ENCODE measurements around the gene IFIT3.
A peak's percentile ranks its signal among the peaks of the same experiment; 100 is the strongest.
"Not testable (repeated sequence)": the region's sequence is repeated elsewhere in the genome, so short reads cannot be mapped to it uniquely, and the experiment has no call there.

The IFIT3 gene

GRCh38 chr10:89335226-89335625 is 7.4 kb downstream of the IFIT3 start:
- no peak for DNase-seq (ENCODE audit: low spot score)

DNA sequence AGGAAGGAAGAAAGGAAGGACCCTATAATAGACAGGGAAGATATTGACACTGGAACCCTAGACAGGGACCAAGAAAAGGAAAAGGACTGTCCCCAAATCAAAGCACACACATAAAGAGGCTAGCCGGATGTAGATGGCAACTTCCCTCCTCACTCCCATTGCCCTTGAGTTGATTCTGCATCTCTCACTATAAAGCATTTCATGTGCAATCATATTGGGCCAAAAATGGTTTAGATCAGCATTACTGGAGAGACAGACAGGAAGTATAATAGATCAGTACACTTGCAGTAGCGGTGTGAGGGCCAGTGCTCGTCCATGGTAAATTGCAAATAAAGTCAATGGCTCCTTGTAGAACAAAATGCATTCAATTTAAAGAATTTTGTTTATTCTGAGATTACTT is 8.4 kb downstream of the IFIT3 start:
- DNase-seq (ENCODE audit: low spot score) = no peak

DNA sequence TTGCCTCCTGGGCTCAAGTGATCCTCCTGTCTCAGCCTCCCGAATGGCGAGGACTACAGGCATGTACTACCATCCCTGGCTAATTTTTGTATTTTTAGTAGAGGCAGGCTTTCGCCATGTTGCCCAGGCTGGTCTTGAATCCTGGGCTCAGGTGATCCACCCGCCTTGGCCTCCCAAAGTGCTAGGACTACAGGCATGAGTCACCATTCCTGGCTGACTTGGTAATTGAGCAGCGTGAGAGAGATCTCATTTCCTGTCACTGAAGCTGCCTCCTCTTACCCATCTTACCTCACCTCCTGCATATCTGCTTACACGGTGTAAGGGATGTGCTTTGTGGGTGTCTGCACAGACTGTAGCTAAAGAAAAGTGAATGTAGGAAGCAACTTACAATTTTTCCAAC is 9.7 kb downstream of the IFIT3 start:
- no peak for DNase-seq (ENCODE audit: low spot score)

- DNase-seq (ENCODE audit: low spot score) = no peak
These were observed 10.9 kb downstream of the IFIT3 start for GRCh38 chr10:89338713-89339112.

GRCh38 chr10:89339875-89340274 is 12.1 kb downstream of the IFIT3 start:
- no peak for DNase-seq (ENCODE audit: low spot score)

- DNase-seq (ENCODE audit: low spot score) = no peak
These were observed 13.9 kb downstream of the IFIT3 start for GRCh38 chr10:89341649-89342048.

- DNase-seq (ENCODE audit: low spot score) = peak; percentile 98
These were observed 14.6 kb downstream of the IFIT3 start for GRCh38 chr10:89342206-89342958.

DNA sequence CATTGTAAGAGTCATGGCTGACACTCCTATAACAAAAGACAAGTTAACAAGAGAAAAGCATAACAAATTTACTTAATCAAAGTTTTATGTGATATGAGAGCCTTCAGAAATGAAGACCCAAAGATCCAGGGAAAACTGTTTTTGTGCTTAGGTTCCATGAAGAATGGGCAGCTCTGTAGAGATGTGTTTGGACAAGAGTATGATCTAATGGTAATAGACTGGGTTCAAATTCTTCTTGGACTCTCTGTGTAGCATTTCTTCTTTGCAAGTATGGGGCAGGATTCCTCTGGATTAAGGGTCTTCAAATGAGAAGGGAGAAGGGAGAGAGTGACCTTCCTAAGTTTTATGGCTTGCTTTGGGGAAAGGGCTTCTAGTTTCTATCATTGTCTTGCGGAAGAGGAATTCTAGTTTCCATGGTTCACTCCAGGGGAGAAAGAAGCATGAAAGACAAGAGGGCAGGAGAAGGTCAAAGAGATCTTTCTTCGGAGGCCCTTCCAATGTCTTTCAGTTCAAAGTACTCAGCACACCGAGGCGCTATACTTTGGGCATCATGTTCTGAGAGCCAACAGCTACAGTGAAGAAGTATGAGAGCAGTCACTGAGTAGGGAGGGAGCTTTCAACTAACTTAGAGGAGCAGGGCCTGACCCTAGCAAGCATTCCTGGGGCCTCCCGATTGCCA is 15.4 kb downstream of the IFIT3 start:
- no peak for DNase-seq (ENCODE audit: low spot score)

DNA sequence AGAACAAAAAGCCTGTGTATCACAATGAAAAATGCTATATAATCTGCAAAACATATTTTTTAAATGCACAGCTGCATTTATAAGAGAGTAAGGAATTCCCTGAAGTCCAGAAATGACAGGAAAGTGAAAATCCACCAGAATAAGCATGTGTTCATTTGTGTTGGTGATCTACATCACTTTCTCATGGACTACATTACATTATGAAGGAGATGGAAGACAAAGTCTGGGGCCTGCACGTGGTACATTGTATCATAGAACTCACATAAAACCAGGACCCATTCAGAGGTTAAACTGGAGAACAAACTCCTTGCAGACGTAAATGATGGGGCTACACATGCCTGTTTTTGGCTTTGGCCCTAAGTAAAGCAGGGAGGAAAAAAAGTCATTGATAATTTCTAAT is 16.4 kb downstream of the IFIT3 start:
- no peak for DNase-seq (ENCODE audit: low spot score)

DNA sequence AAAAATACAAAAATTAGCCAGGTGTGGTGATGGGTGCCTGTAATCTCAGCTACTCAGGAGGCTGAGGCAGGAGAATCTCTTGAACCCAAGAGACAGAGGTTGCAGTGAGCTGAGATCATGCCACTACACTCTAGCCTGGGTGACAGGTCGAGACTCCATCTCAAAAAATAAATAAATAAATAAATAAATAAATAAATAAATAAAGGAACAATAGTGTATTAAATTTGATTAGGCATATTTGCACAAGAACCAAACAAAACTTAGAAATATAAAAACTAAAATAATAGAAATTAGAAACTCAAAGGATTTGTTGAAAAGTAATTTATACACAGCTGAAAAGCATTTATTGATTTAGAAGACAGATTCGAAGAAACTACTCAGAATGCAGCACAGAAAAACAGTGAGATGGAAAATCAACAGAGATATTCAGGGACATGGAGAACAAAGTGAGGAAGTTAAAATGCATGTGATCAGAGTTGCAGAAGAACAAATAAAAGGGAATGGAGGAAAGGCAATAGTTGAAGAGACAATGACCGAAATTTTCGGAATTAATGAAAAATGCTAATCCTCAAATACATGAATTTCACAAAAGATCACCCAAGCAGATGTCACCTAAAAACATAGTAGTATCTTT is 17.7 kb downstream of the IFIT3 start:
- DNase-seq (ENCODE audit: low spot score) = no peak

DNA sequence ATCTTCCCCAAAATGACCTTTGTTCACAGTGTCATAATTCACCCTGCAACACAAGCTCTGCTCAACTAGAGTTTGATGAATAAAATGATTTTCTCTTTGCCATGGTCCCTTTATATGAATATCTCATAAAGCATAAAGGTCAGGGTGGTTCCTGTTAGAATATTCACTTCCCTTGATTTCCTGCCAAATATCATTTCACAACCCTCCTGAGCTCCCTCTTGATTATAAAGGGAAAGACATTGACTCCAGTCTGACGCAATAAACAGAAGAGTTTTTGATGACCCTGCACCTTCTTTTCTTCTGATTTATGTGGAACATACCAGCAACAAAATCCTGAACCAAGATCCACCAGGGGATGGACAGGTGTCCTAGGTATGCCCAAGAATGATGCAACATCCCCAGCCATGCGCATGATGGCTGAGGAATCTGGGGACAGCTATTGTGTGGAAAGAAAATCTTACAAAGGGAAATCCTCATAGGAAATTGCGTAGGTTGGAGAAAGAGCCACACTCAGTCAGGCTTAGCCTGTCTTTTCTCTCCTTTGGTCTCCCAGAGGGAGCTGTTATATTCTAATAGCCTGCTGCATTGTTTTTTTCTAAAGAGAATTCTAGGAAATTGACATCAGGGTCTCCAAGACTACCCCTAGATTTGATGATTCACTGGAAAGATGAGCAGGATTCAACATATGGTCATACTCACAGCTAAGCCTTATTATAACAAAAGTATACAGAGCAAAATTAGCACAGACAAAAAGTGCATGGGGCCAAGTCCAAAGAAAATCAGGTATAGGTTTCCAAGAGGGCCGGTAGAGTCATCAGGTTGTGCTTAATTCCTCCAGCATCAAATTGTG is 18.8 kb downstream of the IFIT3 start:
- DNase-seq (ENCODE audit: low spot score) = no peak

GRCh38 chr10:89347701-89348457 is 20.1 kb downstream of the IFIT3 start:
- no peak for DNase-seq (ENCODE audit: low spot score)

- DNase-seq (ENCODE audit: low spot score) = no peak
These were observed 20.7 kb downstream of the IFIT3 start for GRCh38 chr10:89348481-89348880.

- no peak for DNase-seq (ENCODE audit: low spot score)
These were observed 21.2 kb downstream of the IFIT3 start for GRCh38 chr10:89348975-89349374.

- not testable (repeated sequence) for DNase-seq (ENCODE audit: low spot score)
These were observed 23.0 kb downstream of the IFIT3 start for GRCh38 chr10:89350631-89351315.

- no peak for DNase-seq (ENCODE audit: low spot score)
These were observed 23.6 kb downstream of the IFIT3 start for GRCh38 chr10:89351412-89351779.

- DNase-seq (ENCODE audit: low spot score) = no peak
These were observed 24.2 kb downstream of the IFIT3 start for GRCh38 chr10:89351780-89352597.

GRCh38 chr10:89352802-89353201 is 25.0 kb downstream of the IFIT3 start:
- DNase-seq (ENCODE audit: low spot score) = no peak

- DNase-seq (ENCODE audit: low spot score) = no peak
These were observed 27.7 kb downstream of the IFIT3 start for GRCh38 chr10:89355394-89355931.

DNA sequence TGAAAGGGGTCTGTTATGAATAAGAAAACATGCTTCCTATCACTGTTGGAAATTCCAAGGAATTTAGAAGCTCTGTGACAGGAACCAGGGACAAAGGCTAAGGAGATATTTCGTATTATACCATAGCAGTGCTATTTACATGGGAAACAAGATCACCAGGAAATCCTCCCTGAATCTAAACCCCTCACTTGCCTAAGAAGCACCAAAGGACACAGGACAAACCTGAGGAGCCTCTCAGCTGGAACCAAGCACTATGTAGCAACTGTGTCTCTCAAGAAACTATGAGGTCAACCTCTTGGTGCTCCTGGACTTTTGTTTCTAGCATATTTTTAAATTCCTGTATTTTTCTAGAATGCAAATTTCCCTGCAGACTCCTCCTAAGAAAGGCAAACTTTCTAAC is 29.3 kb downstream of the IFIT3 start:
- no peak for DNase-seq (ENCODE audit: low spot score)
